Peyer's patch (tissue), 4 donors: ENCODE results near the gene RALGDS.

Experiments used
- POLR2A ChIP-seq, 2 donors: fragments of 450-650 bp; IDR thresholded peaks; one replicate each; pipeline ENCODE4 v1.5.1; 2017; ENCODE audit warnings: antibody characterized with exemption in 2 of 2, mild to moderate bottlenecking in 2 of 2, moderate library complexity in 2 of 2
- TF ChIP-seq, protein P1 (sequence below), 6 experiments: fragments of 450-650 bp in 4 of 6; fragments of 200-600 bp in 2 of 6; sonication (generic) in 1 of 6; IDR thresholded peaks; one replicate each; pipeline ENCODE4 v1.5.1; 2017 to 2019; ENCODE audit warnings: antibody characterized with exemption in 6 of 6, mild to moderate bottlenecking in 3 of 6, moderate library complexity in 1 of 6

GRCh38 chr9:133118179-133118520 is 2.9 kb downstream of the RALGDS start:
- TF ChIP-seq, protein P1, sequence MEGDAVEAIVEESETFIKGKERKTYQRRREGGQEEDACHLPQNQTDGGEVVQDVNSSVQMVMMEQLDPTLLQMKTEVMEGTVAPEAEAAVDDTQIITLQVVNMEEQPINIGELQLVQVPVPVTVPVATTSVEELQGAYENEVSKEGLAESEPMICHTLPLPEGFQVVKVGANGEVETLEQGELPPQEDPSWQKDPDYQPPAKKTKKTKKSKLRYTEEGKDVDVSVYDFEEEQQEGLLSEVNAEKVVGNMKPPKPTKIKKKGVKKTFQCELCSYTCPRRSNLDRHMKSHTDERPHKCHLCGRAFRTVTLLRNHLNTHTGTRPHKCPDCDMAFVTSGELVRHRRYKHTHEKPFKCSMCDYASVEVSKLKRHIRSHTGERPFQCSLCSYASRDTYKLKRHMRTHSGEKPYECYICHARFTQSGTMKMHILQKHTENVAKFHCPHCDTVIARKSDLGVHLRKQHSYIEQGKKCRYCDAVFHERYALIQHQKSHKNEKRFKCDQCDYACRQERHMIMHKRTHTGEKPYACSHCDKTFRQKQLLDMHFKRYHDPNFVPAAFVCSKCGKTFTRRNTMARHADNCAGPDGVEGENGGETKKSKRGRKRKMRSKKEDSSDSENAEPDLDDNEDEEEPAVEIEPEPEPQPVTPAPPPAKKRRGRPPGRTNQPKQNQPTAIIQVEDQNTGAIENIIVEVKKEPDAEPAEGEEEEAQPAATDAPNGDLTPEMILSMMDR (IDR thresholded peaks at IDR 0.05), result no peak
- no peak for TF ChIP-seq POLR2A (IDR thresholded peaks at IDR 0.05)
